ENCODE measurements around the gene IRAK2.

The IRAK2 gene

GRCh38 chr3:10195366-10196089, 30.8 kb downstream of the IRAK2 start:
- H3K9me3 ChIP-seq (ENCODE audit: control insufficient read depth, low read length): no peaks in the 10 kb centered on the region
- peaks cover 0 to 8% of the 10 kb centered on the region in 2 experiments for H3K36me3 ChIP-seq (ENCODE audit: control insufficient read depth in 1 of 2, insufficient read depth in 2 of 2, low read depth in 1 of 2, low read length in 2 of 2)
- peaks cover 51% of the 10 kb centered on the region for H3K4me1 ChIP-seq (ENCODE audit: control insufficient read depth, insufficient read depth, low read depth, low read length)
- H3K4me2 ChIP-seq (ENCODE audit: low read length, poor library complexity, severe bottlenecking): no peak overlapping the region
- WGBS: 78% methylated on average over 12 of the region's 12 CpGs
- no peak overlapping the region for H3K27ac ChIP-seq (ENCODE audit: low read length, poor library complexity, severe bottlenecking)
- no peak overlapping the region for H2BK5ac ChIP-seq (ENCODE audit: low read depth, low read length, poor library complexity, severe bottlenecking)
- H3K4ac ChIP-seq (ENCODE audit: low read depth in 1 of 2, low read length in 2 of 2): peak overlapping the region in 1 of 2 experiments; percentile 21
- H3K4me3 ChIP-seq (ENCODE audit: insufficient read depth in 1 of 2, low read depth in 1 of 2, low read length in 2 of 2): no peak overlapping the region
- H4K8ac ChIP-seq (ENCODE audit: low read length): peak overlapping the region; percentile 1
- no peak overlapping the region for H2AFZ ChIP-seq (ENCODE audit: low read depth, low read length)
- no peak overlapping the region for H3K14ac ChIP-seq (ENCODE audit: low read length in 2 of 2)
- peaks cover 8% of the 10 kb centered on the region for H3K79me1 ChIP-seq (replicated peaks; ENCODE audit: low read length, poor library complexity, severe bottlenecking)
- peak overlapping the region; percentile 99 for H2AK5ac ChIP-seq (ENCODE audit: low read length, severe bottlenecking)
- no peak for DNase-seq
- H3K9ac ChIP-seq (ENCODE audit: low read length): peak overlapping the region; percentile 85
- H4K91ac ChIP-seq (ENCODE audit: low read length): peak overlapping the region; percentile 35
- H3K18ac ChIP-seq (ENCODE audit: low read depth in 1 of 2, low read length in 2 of 2): no peak overlapping the region
- H2BK120ac ChIP-seq (ENCODE audit: low read depth, low read length): peak overlapping the region; percentile 4
- H3K27me3 ChIP-seq (ENCODE audit: control insufficient read depth in 1 of 2, insufficient read depth in 1 of 2, low read length in 2 of 2): no peaks in the 10 kb centered on the region
- no peak overlapping the region for H3K23ac ChIP-seq (ENCODE audit: low read length in 2 of 2)
- H2BK15ac ChIP-seq (ENCODE audit: low read depth, poor library complexity, severe bottlenecking): peak overlapping the region; percentile 21
- peak overlapping the region; percentile 25 to 38 for H2BK12ac ChIP-seq (ENCODE audit: low read length in 2 of 2)

- DNase-seq: peak; percentile 65
- no peak overlapping the region for H2BK5ac ChIP-seq (ENCODE audit: low read depth, low read length, poor library complexity, severe bottlenecking)
- peak overlapping the region; percentile 39 for H2AK5ac ChIP-seq (ENCODE audit: low read length, severe bottlenecking)
- H3K9me3 ChIP-seq (ENCODE audit: control insufficient read depth, low read length): no peaks in the 10 kb centered on the region
- peak overlapping the region; percentile 85 for H3K9ac ChIP-seq (ENCODE audit: low read length)
- peaks cover 10% of the 10 kb centered on the region for H3K79me1 ChIP-seq (replicated peaks; ENCODE audit: low read length, poor library complexity, severe bottlenecking)
- no peak overlapping the region for H2BK120ac ChIP-seq (ENCODE audit: low read depth, low read length)
- H2BK12ac ChIP-seq (ENCODE audit: low read length in 2 of 2): peak overlapping the region; percentile 45 to 81
- H3K4me3 ChIP-seq (ENCODE audit: insufficient read depth in 1 of 2, low read depth in 1 of 2, low read length in 2 of 2): peak overlapping the region in 1 of 2 experiments; percentile 41
- peaks cover 5 to 15% of the 10 kb centered on the region in 2 experiments for H3K36me3 ChIP-seq (ENCODE audit: control insufficient read depth in 1 of 2, insufficient read depth in 2 of 2, low read depth in 1 of 2, low read length in 2 of 2)
- 76% methylated on average over 10 of the region's 12 CpGs for WGBS
- H2BK15ac ChIP-seq (ENCODE audit: low read depth, poor library complexity, severe bottlenecking): no peak overlapping the region
- no peak overlapping the region for H3K4me2 ChIP-seq (ENCODE audit: low read length, poor library complexity, severe bottlenecking)
- H3K14ac ChIP-seq (ENCODE audit: low read length in 2 of 2): peak overlapping the region in 1 of 2 experiments; percentile 6
- peak overlapping the region; percentile 76 for H4K91ac ChIP-seq (ENCODE audit: low read length)
- H4K8ac ChIP-seq (ENCODE audit: low read length): peak overlapping the region; percentile 79
- H3K23ac ChIP-seq (ENCODE audit: low read length in 2 of 2): no peak overlapping the region
- H3K27ac ChIP-seq (ENCODE audit: low read length, poor library complexity, severe bottlenecking): peak overlapping the region; percentile 63
- H3K27me3 ChIP-seq (ENCODE audit: control insufficient read depth in 1 of 2, insufficient read depth in 1 of 2, low read length in 2 of 2): no peaks in the 10 kb centered on the region
- H3K18ac ChIP-seq (ENCODE audit: low read depth in 1 of 2, low read length in 2 of 2): peak overlapping the region in 1 of 2 experiments; percentile 61
- H2AFZ ChIP-seq (ENCODE audit: low read depth, low read length): no peak overlapping the region
- H3K4me1 ChIP-seq (ENCODE audit: control insufficient read depth, insufficient read depth, low read depth, low read length): peaks cover 47% of the 10 kb centered on the region
- peak overlapping the region in 1 of 2 experiments; percentile 16 for H3K4ac ChIP-seq (ENCODE audit: low read depth in 1 of 2, low read length in 2 of 2)
Observed at GRCh38 chr3:10196389-10197052, 31.8 kb downstream of the IRAK2 start.

- Histone ChIP-seq H3K4ac (ENCODE audit: low read depth in 1 of 2, low read length in 2 of 2) (no peak overlapping the region), H4K91ac (ENCODE audit: low read length) (no peak overlapping the region), H2BK12ac (ENCODE audit: low read length in 2 of 2) (no peak overlapping the region)
Observed at GRCh38 chr3:10198226-10198625, 33.5 kb downstream of the IRAK2 start.

More at GRCh38 chr3:10198226-10198625, 33.5 kb downstream of the IRAK2 start:
- H3K14ac ChIP-seq (ENCODE audit: low read length in 2 of 2): no peak overlapping the region
- H3K23ac ChIP-seq (ENCODE audit: low read length in 2 of 2): no peak overlapping the region
- 90% methylated on average over 3 of the region's 4 CpGs for WGBS
- H3K9ac ChIP-seq (ENCODE audit: low read length): peak overlapping the region; percentile 61
- H2BK5ac ChIP-seq (ENCODE audit: low read depth, low read length, poor library complexity, severe bottlenecking): no peak overlapping the region
- H3K27ac ChIP-seq (ENCODE audit: low read length, poor library complexity, severe bottlenecking): no peak overlapping the region
- peaks cover 37% of the 10 kb centered on the region for H3K4me1 ChIP-seq (ENCODE audit: control insufficient read depth, insufficient read depth, low read depth, low read length)
- no peaks in the 10 kb centered on the region for H3K9me3 ChIP-seq (ENCODE audit: control insufficient read depth, low read length)
- no peak overlapping the region for H2AK5ac ChIP-seq (ENCODE audit: low read length, severe bottlenecking)
- H3K4me3 ChIP-seq (ENCODE audit: insufficient read depth in 1 of 2, low read depth in 1 of 2, low read length in 2 of 2): no peak overlapping the region
- no peak for DNase-seq
- H2AFZ ChIP-seq (ENCODE audit: low read depth, low read length): no peak overlapping the region
- no peak overlapping the region for H2BK120ac ChIP-seq (ENCODE audit: low read depth, low read length)
- H3K18ac ChIP-seq (ENCODE audit: low read depth in 1 of 2, low read length in 2 of 2): no peak overlapping the region
- H4K8ac ChIP-seq (ENCODE audit: low read length): no peak overlapping the region
- H3K36me3 ChIP-seq (ENCODE audit: control insufficient read depth in 1 of 2, insufficient read depth in 2 of 2, low read depth in 1 of 2, low read length in 2 of 2): peaks cover 7 to 26% of the 10 kb centered on the region in 2 experiments
- peak overlapping the region; percentile 8 for H2BK15ac ChIP-seq (ENCODE audit: low read depth, poor library complexity, severe bottlenecking)
- H3K4me2 ChIP-seq (ENCODE audit: low read length, poor library complexity, severe bottlenecking): no peak overlapping the region
- no peaks in the 10 kb centered on the region for H3K27me3 ChIP-seq (ENCODE audit: control insufficient read depth in 1 of 2, insufficient read depth in 1 of 2, low read length in 2 of 2)
- H3K79me1 ChIP-seq (replicated peaks; ENCODE audit: low read length, poor library complexity, severe bottlenecking): peaks cover 12% of the 10 kb centered on the region

Measured in mesenchymal stem cell (in vitro differentiated cells and primary cell).